Measurements from ENCODE around the gene MAGI1.

DNA sequence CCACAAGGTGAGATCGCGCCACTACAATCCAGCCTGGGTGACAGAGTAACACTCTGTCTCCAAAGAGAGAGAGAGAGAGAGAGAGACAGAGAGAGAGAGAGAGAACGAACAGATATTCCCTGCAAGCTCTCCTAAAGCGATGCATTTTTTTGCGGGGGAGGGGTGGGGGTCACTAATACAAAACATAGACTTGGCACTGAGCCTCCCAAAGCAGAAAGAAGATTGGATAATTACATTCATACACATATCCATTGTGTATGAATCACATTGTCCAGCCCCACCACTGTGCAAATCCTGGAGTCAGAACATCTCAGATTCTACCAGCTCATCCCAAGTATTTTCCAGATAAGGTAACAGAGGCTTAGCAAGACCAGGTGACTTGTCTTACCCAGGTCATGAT lies 459.9 kb downstream of the MAGI1 start:
- TF ChIP-seq, protein P1, sequence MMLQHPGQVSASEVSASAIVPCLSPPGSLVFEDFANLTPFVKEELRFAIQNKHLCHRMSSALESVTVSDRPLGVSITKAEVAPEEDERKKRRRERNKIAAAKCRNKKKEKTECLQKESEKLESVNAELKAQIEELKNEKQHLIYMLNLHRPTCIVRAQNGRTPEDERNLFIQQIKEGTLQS (CRISPR knock-in tag; conservative IDR thresholded peaks at IDR 0.05) = no peak
- TF ChIP-seq, protein P2, sequence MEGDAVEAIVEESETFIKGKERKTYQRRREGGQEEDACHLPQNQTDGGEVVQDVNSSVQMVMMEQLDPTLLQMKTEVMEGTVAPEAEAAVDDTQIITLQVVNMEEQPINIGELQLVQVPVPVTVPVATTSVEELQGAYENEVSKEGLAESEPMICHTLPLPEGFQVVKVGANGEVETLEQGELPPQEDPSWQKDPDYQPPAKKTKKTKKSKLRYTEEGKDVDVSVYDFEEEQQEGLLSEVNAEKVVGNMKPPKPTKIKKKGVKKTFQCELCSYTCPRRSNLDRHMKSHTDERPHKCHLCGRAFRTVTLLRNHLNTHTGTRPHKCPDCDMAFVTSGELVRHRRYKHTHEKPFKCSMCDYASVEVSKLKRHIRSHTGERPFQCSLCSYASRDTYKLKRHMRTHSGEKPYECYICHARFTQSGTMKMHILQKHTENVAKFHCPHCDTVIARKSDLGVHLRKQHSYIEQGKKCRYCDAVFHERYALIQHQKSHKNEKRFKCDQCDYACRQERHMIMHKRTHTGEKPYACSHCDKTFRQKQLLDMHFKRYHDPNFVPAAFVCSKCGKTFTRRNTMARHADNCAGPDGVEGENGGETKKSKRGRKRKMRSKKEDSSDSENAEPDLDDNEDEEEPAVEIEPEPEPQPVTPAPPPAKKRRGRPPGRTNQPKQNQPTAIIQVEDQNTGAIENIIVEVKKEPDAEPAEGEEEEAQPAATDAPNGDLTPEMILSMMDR (IDR thresholded peaks at IDR 0.05) = no peak
- TF ChIP-seq, protein P3, sequence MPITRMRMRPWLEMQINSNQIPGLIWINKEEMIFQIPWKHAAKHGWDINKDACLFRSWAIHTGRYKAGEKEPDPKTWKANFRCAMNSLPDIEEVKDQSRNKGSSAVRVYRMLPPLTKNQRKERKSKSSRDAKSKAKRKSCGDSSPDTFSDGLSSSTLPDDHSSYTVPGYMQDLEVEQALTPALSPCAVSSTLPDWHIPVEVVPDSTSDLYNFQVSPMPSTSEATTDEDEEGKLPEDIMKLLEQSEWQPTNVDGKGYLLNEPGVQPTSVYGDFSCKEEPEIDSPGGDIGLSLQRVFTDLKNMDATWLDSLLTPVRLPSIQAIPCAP (CRISPR knock-in tag; IDR thresholded peaks at IDR 0.05) = no peak
- no peak for TF ChIP-seq NR3C1 (CRISPR knock-in tag; conservative IDR thresholded peaks at IDR 0.05; ENCODE audit: low read depth)
- TF ChIP-seq, protein P4, sequence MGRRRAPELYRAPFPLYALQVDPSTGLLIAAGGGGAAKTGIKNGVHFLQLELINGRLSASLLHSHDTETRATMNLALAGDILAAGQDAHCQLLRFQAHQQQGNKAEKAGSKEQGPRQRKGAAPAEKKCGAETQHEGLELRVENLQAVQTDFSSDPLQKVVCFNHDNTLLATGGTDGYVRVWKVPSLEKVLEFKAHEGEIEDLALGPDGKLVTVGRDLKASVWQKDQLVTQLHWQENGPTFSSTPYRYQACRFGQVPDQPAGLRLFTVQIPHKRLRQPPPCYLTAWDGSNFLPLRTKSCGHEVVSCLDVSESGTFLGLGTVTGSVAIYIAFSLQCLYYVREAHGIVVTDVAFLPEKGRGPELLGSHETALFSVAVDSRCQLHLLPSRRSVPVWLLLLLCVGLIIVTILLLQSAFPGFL (CRISPR knock-in tag; IDR thresholded peaks at IDR 0.05; ENCODE audit: borderline replicate concordance) = no peak
- TF ChIP-seq, protein P5, sequence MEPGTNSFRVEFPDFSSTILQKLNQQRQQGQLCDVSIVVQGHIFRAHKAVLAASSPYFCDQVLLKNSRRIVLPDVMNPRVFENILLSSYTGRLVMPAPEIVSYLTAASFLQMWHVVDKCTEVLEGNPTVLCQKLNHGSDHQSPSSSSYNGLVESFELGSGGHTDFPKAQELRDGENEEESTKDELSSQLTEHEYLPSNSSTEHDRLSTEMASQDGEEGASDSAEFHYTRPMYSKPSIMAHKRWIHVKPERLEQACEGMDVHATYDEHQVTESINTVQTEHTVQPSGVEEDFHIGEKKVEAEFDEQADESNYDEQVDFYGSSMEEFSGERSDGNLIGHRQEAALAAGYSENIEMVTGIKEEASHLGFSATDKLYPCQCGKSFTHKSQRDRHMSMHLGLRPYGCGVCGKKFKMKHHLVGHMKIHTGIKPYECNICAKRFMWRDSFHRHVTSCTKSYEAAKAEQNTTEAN (CRISPR knock-in tag; IDR thresholded peaks at IDR 0.05) = no peak

All from WTC11 (cell line).